HG03103 (cell line): ENCODE results near the gene MGLL.
"Not testable (repeated sequence)": the region's sequence is repeated elsewhere in the genome, so short reads cannot be mapped to it uniquely, and the experiment has no call there.

Experiments used
- ATAC-seq: cut with Tn5 transposase; IDR thresholded peaks from one replicate; pipeline ENCODE4 v1.9.1; 2021; ENCODE audit warnings: low read depth; ENCODE audit not compliant: unreplicated experiment

MGLL gene

DNA sequence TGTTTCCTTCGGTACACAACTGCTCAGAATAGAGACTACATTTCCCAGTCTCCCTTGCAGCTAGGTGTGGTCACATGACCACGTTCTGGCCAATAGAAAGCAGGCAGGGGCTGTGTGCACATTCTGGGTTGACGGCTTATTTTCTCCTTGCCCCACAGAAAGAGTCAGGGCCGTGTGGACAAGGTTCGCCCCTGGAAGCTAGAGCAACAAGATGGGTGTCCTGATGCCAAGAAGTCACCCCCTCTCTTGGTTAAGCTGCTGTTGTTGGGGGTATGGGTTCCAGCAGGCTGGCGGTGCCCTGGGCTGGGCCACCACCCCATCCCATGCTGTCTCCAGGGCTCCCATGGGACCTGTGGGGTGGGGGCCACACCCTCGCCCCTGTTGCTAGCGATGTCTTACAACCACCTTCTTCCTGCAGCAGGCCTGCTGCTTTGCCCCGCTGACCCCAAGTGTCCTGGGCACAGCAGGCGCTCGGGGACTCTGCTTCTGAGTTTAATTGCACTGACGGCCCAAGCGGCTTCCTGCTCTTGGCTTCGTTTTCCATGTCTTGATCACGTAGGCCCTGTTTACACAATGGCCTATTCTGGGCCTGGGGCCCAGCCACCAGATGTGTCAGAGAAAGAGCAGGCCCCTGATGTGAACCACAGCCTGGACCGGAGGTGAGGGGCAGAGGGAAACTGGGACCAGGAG lies 124.6 kb downstream of the MGLL start:
- no peak for ATAC-seq

DNA sequence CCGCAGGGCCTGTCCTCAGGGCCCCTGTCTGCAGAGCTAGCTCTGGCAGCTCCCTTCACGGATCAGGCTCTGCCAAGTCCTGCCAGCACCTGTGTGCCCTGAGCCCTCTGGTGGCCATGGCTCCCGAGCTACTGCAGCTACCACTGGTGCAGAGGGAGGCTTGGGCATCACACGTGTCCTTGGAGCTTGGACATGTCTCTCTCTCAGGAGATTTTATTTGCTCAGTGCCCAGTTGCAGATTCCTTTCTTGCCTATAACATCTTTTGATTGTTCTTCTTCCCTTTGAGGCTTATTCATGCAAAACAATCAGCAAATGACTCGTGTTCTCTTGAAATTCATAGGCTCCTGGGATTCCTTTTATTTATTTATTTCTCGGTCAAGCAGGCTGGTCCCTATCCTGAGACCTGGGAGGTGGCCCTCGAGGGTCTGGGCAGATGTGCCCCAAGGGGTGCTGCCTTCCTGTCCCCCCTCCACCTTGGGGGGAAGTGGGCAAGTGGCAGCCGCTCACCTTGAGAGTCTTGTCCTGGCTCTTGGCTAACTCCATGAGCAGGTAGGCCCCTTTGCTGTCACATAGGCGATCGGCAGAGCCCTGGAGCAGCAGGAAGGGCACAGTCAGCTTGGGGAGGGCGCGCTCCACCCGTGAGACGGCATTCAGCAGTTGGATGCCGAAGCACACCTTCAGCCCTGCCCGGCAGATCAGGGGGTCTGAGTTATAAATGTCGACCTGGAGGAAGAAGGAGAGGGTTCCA lies 127.7 kb downstream of the MGLL start:
- ATAC-seq: no peak

DNA sequence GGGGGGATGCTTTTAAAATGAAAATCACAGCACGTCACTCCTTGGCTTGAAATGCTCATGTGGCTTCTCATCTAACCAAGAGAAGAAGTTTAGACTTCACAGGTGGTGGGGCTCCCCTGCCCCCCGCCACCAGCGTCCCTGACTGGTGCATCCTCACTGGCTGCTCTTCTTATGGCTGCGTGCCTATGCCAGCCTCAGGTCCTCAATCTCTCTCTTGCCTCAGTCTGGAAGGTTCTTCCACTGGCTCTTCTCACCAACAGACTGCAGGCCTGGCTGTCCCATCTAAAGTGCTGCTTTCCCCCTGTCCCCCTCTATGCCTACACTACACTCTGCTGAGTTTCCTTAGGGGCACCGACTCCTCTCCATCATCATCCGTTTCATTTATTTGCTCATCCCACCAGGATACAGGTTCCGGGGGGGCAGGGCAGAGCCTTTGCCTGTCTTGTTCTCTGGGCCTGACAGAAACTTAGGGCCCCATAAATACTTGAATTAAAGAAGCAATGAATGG lies 128.9 kb downstream of the MGLL start:
- no peak for ATAC-seq

DNA sequence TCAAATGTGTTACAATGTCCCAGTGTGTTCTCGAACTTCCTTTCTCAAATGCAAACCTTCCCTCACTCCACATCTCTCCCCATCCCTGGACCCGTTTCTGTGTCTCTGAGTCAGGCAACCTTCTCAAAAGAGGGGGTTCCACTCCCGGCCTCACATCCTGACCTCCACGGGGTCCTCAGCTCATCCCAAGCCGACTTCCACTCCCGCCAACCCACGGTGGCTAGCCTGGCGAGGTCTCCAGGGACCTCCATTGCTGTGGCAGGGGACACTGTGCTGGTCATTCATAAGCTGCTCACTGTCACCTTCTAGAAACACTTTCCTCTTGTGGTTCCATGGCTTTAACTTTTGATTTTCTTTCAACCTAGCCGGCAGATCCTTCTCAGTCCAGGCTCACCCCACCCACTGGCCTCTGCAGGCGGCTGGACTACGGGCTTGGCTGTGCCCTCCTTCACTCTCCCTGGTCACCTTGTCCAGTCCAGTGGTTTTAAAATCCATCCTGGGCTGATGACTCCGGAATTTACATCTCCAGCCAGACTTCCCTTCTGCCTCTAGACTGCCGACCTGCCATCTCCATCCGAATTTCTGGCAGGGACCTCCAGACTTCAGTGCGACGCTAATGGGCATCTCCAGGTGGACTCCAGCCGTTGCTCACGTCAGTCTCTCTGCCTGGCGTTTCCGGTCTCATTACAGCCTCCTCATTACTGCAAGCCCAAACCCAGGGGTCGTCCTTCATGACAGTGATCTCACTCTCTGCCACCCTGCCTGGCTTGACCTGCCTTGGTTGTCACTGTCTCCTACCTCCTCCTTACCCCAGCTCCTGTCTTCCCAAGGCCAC lies 129.6 kb downstream of the MGLL start:
- no peak for ATAC-seq

DNA sequence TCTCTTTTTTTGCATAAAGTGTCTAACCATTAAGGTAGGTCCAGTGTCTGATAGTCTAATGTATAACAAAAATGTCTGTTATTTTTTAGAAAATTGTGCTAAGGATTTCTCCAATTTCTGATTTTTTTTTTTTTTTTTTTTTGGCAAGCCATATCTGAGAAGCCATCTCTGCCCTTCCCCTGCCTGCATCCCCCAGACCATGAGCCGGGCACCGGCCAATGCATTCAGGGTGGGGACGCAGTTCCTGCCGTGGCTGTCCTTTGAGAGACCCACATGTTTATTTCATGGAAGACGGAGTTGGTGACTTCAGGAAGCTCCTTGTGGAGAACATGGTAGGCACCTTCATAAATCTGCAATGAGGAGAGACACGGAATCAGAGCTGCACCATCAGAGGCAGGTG lies 130.3 kb downstream of the MGLL start:
- no peak for ATAC-seq

DNA sequence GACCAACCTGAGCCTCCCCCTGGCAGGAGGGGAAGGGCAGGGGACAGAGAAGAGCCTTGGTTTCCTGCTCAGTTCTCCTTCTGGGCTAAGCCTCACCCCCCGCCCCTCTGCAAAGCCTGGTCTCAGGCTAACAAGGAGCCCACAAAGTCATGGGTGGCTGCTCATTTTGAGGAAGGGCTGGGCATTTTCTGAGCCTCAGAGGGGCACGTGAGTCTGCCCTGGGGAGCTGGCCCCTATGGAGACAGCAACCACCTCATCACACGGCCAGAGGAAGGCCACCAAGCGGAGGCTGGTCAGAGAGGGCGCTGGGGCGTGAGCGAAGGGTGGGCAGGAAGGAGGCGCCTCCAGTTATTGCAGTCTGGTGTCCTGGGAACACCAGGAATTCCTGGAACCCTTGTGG lies 130.8 kb downstream of the MGLL start:
- ATAC-seq: no peak

DNA sequence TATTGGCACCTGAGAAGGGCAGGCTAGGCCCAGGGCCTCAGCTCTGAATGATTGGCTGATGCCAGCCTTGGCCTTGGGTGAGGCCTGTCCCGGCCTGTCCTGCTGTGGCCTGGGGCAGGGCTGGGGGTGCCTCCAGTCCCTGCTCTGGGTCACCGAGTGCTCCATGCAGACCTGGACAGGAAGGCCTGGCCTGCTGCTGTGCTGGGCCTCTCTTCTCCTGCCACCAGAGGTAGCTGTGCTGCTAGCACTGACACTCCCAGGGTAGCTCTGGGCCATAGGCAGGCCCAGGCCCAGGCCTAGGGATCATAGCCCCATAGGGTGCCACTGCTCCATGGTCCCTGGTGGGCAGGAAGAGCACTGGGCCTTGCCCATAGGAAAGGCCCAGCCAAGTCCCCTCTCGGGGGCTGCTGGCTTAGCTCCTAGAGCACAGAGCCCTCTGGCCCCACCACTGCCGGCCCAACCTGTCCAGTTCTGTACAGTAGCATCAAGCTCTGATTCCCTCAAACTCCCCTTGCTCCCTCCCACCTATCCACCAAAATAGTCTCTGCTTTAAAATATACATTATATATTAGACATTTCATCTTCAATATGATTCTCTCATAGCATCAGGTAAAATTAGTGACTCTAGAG lies 131.4 kb downstream of the MGLL start:
- ATAC-seq: no peak

DNA sequence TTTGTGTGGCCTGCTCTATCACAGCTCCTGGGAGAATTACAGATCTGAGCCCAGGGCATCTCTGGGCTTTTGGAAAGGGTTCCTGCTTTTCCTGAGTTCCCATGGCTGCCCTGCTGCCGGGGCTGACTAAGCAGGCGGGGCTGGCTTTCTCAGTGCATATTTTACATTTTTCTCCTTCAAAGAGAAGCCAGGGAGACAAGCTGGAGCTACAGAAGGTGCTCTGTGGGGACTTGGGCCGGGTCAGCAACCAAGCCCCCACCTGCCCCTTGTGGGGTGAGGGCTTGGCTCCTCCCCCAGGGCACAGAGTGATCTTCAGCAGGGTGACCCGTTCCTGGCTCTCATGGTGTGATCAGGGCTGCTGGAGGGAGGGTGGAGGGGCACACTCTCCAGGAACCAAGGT lies 132.2 kb downstream of the MGLL start:
- no peak for ATAC-seq

DNA sequence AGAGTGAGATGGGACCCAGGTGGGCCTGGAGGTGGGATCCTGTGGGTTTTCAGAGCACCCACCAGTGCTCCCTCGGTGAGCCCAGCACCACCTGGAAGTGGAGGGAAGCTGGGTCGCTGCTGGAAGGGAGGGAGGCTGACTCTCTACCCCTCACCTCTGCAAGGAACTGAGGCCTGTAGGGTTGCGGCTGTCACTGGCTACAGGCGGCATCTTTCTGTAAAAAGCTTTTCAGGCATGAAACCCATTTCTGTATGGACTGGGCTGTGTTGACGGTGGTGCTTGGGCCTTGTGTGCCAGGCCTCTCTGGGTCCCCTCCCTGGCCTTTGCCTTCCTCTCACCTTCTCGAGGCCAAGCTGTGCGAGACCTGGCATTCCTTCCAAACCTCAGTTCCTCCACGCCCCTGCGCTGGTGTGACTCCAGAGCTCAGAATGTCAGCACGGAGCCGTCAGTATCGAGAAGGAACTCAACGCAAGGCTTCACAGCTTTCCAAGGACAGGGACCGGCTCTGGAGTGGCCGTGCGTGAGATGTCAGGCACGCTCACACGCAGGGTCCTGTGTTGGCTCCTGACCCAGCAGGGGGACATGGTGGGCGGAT lies 133.0 kb downstream of the MGLL start:
- ATAC-seq: no peak

DNA sequence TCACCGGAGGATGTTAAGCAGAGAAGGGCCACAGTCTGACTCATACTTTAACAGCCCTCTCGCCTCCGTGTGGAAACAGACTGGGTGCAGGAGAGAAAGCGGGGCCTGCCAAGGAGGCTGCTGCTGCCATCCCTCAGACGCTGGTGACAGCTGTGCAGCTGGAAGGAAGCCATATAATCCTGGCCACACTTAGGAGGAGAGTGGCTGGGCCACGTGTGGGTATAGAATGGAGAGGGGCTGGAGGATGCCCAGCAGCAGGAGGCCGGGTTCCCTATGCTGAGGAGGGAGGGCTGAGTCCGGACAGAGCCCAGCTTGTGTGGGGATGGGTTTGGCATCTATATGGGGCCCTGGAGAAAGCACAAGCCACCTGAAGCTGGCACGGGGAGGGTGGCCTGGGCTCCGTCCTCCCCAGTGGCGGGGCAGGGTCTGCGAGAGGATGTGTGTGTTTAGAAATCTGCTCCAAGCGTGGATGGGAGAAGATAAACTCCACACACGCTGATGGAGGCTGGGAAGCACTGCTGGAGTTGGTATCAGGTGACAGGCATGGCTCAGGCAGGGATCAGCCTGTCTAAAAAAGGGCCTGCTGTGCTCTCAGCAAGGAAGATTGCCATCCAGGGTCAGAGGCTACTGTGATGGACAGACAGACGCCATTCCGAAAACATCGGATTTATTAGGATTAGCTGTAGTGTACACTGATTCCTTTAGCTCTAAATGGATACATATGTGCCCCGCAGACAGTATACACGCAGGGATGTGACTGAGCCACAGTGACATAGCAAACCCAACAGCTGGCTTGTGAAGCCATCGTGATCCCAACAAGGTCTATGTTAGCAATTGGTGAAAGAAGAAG lies 133.7 kb downstream of the MGLL start:
- ATAC-seq: no peak

DNA sequence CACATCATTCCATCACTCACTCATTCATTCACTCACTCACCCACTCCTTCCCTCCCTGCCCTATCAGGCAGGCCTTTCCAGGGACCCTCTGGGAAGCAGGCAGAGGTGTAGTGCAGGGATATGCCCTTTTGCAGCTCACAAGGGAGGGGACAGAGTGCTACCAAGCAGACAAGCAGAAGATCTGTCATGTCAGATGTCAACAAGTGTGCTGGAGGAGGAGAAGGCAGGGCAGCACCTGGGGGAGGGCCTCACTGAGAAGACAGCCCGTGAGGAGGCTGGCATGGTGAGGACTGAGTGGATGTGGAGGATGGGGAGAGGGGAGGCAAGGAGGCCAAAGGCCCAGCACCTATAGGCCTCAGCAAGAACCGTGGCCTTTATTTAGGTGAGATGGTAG lies 134.3 kb downstream of the MGLL start:
- ATAC-seq: no peak

DNA sequence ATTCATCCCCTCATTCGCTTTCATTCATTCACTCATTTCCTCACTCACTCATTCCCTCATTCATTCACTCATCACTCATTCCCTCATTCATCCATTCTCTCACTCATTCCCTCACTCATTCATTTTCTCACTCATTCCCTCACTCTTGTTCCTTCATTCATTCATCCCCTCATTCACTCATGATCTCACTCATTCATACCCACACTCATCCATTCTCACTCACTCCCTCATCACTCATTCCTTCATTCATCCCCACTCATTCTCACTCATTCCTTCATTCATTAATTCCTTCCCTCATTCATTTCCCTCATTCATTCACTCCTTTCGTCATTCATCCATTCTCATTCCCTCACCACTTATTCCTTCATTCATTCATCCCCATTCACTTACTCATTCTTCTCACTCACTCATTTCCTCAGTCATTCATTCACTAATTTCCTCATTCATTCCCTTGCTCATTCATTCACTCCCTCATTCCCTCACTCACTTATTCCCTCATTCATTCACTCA lies 135.0 kb downstream of the MGLL start:
- no peak for ATAC-seq

DNA sequence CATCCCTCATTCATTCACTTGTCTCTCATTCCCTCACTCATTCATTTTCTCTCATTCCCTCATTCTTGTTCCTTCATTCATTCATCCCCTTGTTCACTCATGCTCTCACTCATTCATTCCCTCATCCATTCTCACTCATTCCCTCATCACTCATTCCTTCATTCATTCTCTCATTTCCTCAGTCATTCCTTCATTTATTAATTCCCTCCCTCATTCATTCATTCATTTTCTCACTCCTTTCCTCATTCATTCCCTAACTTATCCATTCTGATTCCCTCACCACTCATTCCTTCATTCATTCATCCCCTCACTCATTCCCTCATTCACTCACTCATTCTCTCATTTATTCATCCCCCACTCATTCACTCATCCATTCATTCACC lies 135.8 kb downstream of the MGLL start:
- ATAC-seq: no peak

DNA sequence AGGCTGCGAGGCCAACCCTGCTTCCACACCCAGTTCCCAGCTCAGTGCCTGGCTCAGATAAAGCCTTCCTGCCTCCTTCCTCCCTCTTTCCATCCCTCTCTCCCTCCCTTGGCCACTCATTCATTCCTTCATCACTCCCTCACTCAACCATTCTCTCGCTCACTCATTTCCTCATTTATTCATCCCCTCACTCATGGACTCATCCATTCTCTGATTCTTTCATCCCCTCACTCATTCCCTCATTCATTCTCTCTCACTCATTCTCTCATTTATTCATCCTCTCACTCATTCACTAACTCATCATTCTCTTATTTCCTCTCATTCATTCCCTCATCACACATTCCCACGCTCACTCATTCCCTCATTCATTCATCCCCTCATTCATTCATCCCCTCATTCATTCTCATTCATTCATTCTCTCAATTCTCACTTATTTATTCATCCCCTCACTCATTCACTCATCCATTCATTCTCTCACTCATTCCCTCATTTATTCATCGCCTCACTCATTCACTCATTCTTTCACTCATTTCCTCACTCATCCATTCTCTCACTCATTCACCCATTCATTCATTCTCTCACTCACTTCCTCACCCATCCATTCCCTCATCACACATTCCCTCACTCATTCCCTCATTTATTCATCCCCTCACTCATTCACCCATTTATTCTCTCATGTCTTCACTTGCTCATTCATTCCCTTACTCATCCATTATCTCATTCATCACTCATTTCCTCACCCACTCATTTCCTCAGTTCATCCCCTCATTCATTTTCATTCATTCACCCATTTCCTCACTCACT lies 136.4 kb downstream of the MGLL start:
- ATAC-seq: no peak

DNA sequence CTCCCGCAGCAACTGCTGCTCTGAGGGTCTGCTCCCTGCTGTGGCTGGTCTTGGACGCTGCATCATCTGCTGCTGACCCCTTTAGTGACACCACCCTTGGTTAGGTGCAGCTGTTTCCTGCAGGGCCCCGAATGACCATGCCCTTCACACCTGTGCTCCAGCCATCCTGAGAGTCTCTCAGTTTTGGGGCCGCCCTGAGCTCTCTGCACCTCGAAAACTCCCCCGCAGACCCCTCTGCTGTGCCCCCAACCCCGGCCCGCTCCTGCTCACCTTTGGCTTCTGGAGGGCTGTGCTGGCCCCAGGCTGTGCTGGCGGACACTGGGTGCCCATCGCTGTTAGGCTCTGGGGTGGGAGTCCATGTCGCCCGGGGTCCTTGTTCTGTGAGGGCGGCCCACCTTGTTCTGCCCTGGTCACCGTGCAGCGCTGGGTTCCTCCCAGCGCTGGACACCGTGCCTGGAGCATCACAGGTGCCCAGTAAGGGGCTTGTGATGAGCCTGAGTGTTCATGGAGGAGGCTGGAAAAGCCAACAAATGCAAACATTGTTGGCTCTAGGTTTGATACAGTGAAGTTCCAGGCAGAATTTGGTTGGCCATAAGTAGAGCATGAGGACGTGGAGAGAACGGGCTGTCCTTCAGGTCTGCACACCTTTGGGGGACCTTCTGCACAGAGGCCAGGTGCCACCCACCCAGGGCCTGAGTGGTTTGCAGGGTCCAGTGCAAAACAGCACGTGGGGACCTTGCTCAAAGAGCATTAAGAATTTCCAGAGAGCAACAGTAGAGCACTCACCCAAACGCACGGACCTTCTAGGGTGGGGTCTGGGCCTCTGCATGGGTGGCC lies 137.2 kb downstream of the MGLL start:
- no peak for ATAC-seq

DNA sequence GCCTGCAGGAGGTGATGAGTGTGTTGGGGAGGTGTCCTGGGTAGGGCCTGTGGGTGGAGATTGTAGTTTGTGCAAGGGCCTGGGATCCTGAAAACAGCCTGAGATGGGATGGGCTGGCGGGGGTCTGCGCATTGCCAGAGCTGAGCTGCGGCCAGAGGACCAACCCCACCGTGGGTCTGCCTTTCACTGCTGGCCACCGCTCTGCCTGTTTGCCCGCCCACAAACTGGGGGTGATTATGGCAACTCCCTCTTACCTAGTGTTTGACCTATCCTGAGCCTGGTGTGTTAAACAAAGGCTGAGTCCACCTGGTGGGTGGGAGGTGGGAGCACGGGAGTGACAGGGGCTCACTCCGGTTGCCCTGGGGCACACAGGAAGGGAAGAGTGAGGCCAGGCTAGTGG lies 139.8 kb downstream of the MGLL start:
- ATAC-seq: no peak

DNA sequence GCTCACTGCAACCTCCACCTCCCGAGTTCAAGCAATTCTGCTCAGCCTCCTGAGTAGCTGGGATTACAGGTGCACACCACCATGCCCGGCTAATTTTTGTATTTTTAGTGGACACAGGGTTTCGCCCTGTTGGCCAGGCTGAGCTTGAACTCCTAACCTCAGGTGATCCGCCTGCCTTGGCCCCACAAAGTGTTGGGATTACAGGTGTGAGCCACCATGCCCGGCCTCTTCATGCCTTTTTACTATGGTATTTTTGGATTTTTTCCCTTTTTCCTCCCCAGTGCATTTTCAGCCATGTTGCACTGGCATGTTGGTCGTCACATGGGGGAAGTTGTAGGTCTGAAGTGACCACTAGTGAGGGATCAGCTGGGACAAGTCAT lies 140.2 kb downstream of the MGLL start:
- not testable (repeated sequence) for ATAC-seq

DNA sequence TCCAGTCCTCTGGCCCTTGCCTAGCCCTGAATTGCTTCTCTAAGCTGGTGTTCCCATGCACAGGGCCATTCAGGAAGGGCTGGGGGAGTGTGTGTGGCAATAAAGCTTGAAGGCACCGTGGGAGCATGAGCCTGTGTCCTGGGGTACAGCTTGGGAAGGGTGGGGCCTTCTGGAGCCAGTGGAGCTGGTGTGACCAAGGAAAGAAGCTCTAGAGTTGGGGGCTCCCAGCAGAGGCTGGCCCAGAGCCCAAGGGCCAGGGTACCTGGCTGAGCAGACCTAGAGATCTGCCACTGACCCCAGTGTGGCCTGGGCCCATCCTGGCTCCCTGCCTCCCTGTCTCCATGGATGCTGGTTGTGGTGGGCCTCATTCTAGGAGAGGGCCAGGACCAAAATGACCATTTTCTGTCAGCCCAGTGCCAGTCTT lies 141.5 kb downstream of the MGLL start:
- ATAC-seq: no peak
